Mesangial cell (primary cell): ENCODE data around the gene CALML3. TPM values are rescaled to one million over a fixed set of nuclear protein-coding genes. Genes with fewer than 3 reads are reported as not detected.

Experiments
- total RNA-seq: library from RNA; depleted of rRNA; stranded (reverse); fragments of >200 nt; gene quantifications from 2 replicates; pipeline ENCODE4 v1.2.3, GENCODE V29; 2015

CALML3 gene
- not detected in 2 replicates for total RNA-seq

DNA sequence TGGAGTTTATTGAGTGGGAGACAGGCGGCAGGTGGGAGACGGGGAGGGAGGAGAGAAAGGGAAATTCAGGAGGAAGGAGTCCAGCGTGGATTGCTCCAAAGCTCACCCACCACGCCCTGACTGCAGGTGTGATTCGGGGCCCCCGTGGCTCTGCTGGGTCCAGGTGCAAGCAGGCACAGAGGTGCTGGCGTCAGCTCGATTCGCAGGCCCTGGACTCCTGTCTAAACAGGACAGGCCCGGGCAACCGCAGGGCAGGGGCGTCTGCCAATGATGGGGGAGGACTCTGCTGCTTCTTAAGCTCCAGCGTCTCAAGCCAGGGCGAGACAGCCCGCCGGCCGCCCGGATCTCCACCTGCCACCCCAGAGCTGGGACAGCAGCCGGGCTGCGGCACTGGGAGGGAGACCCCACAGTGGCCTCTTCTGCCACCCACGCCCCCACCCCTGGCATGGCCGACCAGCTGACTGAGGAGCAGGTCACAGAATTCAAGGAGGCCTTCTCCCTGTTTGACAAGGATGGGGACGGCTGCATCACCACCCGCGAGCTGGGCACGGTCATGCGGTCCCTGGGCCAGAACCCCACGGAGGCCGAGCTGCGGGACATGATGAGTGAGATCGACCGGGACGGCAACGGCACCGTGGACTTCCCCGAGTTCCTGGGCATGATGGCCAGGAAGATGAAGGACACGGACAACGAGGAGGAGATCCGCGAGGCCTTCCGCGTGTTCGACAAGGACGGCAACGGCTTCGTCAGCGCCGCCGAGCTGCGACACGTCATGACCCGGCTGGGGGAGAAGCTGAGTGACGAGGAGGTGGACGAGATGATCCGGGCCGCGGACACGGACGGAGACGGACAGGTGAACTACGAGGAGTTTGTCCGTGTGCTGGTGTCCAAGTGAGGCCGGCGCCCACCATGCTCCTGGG is at the start of gene CALML3:
TSS of gene CALML3 (plus strand) at position 321 of the 920 bp plus-strand sequence. CDS start at position 446, 125 bp downstream.

DNA sequence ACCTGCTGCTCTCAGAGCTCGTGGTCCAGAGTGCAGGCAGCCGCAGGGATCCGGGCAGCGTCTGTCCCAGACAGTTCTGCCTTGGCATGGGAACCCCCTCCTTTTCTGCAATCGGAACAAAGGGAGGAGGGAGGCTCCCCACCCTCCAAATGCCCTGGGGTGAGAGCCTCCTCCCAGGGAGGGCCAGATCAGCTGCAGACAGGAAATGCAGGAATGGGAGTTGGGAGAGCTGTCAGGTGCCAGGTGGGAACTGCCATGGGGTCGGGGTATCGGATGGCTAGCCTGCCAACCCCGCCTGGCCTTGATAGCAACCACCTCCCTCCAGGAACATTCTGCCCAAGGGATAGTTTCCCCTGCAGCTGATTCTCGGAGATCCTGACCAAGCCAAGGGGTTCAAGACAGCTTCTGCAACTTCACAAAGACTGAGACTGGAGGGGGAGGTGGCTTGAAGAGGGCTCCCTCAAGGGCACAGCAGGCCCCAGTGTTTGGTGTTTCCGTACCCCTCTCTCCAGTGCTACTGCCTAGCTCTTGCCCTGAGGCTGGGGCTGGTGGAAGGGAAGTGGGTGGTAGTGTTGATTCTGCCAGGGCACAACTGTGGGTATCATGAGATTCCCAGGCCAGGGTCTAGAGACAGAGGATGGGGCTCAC is 25.1 kb upstream of the CALML3 start, which contains the start of gene CALML5:
TSS of gene CALML5 (minus strand) at position 78 of the 648 bp plus-strand sequence. CDS start 132 bp downstream, outside the sequence.

Other genes with a start within 250 kb of the CALML3 start
- not detected in 2 replicates for gene UCN3, start 160.0 kb upstream of the CALML3 start, total RNA-seq
- gene TUBAL3, start 120.1 kb upstream of the CALML3 start, total RNA-seq = not detected in 2 replicates
- 51.0 and 61.1 TPM in 2 replicates for gene NET1, start 112.4 kb upstream of the CALML3 start, total RNA-seq
- not detected in 2 replicates for gene CALML5, start 25.4 kb upstream of the CALML3 start, total RNA-seq
- 11.9 and 16.6 TPM in 2 replicates for gene ASB13, start 141.6 kb downstream of the CALML3 start, total RNA-seq
- 29.9 and 39.4 TPM in 2 replicates for gene TASOR2, start 159.9 kb downstream of the CALML3 start, total RNA-seq